Stimulated activated CD4-positive, alpha-beta T cell treated with anti-CD3 and anti-CD28 coated beads, Interleukin-12 subunit alpha, Interleukin-12 subunit beta, amount 100 ng/mL, for 4 hours (primary cell): ENCODE results near the gene NHSL2.
A peak's percentile ranks its signal among the peaks of the same experiment; 100 is the strongest.

Experiments used
- DNase-seq: peaks from one replicate; pipeline ENCODE4 v3.0.0-alpha.2; 2020

Gene NHSL2

GRCh38 chrX:72021975-72022374, 111.3 kb downstream of the NHSL2 start:
- peak; percentile 4 for DNase-seq

GRCh38 chrX:72023071-72023470, 112.4 kb downstream of the NHSL2 start:
- no peak for DNase-seq

GRCh38 chrX:72025236-72025770, 114.7 kb downstream of the NHSL2 start:
- DNase-seq = no peak

GRCh38 chrX:72026341-72027023, 115.8 kb downstream of the NHSL2 start:
- no peak for DNase-seq

GRCh38 chrX:72027024-72027913, 116.6 kb downstream of the NHSL2 start:
- no peak for DNase-seq

GRCh38 chrX:72027914-72028307, 117.3 kb downstream of the NHSL2 start:
- no peak for DNase-seq

GRCh38 chrX:72028701-72029470, 118.2 kb downstream of the NHSL2 start:
- no peak for DNase-seq

- no peak for DNase-seq
These were observed 119.1 kb downstream of the NHSL2 start for GRCh38 chrX:72029483-72030411.

GRCh38 chrX:72030431-72030830, 119.8 kb downstream of the NHSL2 start:
- DNase-seq = no peak

- DNase-seq = no peak
These were observed 120.5 kb downstream of the NHSL2 start for GRCh38 chrX:72031118-72031517.

GRCh38 chrX:72031634-72032033, 121.0 kb downstream of the NHSL2 start:
- DNase-seq = no peak

- DNase-seq = no peak
These were observed 127.0 kb downstream of the NHSL2 start for GRCh38 chrX:72037601-72038000.

- no peak for DNase-seq
These were observed 127.4 kb downstream of the NHSL2 start for GRCh38 chrX:72038016-72038415.

GRCh38 chrX:72038868-72039267, 128.2 kb downstream of the NHSL2 start:
- no peak for DNase-seq

- DNase-seq = no peak
These were observed 129.9 kb downstream of the NHSL2 start for GRCh38 chrX:72040506-72040905.

- DNase-seq = no peak
These were observed 130.5 kb downstream of the NHSL2 start for GRCh38 chrX:72041176-72041575.

- DNase-seq = no peak
These were observed 131.5 kb downstream of the NHSL2 start for GRCh38 chrX:72041871-72042851.

GRCh38 chrX:72042852-72043248, 132.2 kb downstream of the NHSL2 start:
- no peak for DNase-seq

GRCh38 chrX:72043636-72044035, 133.0 kb downstream of the NHSL2 start:
- DNase-seq = no peak

GRCh38 chrX:72045141-72045540, 134.5 kb downstream of the NHSL2 start:
- DNase-seq = no peak
